HepG2 (cell line): ENCODE measurements around the gene ARHGAP5. TPM values are rescaled to one million over a fixed set of nuclear protein-coding genes. Genes with fewer than 3 reads are reported as not detected.

Source experiments
- DBP ChIP-seq: sonication (generic); formaldehyde crosslinking; IDR thresholded peaks from 2 replicates; pipeline ENCODE4 v1.4.0; 2020; ENCODE audit warnings: missing genetic modification reagents; ENCODE audit errors: not compliant biosample characterization
- FOSL2 ChIP-seq: sonication (generic); formaldehyde crosslinking; IDR thresholded peaks from 2 replicates; pipeline ENCODE4 v1.4.0; 2020; ENCODE audit warnings: missing genetic modification reagents
- GABPA ChIP-seq, 2 experiments: IDR thresholded peaks; 2 replicates each; pipeline ENCODE4 v1.6.1; 2011 to 2016; ENCODE audit warnings: low read depth in 2 of 2, low read length in 1 of 2, missing biosample characterization in 1 of 2, missing genetic modification characterization in 1 of 2
- HDAC1 ChIP-seq: sonication (generic); formaldehyde crosslinking; IDR thresholded peaks from 2 replicates; pipeline ENCODE4 v1.5.1; 2020; ENCODE audit warnings: mild to moderate bottlenecking, missing genetic modification reagents
- LBX2 ChIP-seq: sonication (generic); formaldehyde crosslinking; IDR thresholded peaks from 2 replicates; pipeline ENCODE4 v1.5.0; 2020; ENCODE audit warnings: missing genetic modification reagents, mild to moderate bottlenecking, borderline replicate concordance
- NBN ChIP-seq: fragments of 450-650 bp; conservative IDR thresholded peaks from 2 replicates; pipeline ENCODE4 v1.6.1; 2017
- NFE2 ChIP-seq: sonication (generic); formaldehyde crosslinking; IDR thresholded peaks from 2 replicates; pipeline ENCODE4 v1.4.0; 2020; ENCODE audit warnings: missing genetic modification reagents
- PCBP1 ChIP-seq: fragments of 200-400 bp; formaldehyde crosslinking; IDR thresholded peaks from 2 replicates; pipeline ENCODE4 v1.6.1; 2017; ENCODE audit warnings: mild to moderate bottlenecking, low read depth, low read length, borderline replicate concordance
- RBFOX2 ChIP-seq: fragments of 200-400 bp; formaldehyde crosslinking; IDR thresholded peaks from 2 replicates; pipeline ENCODE4 v1.6.1; 2017; ENCODE audit warnings: low read depth, mild to moderate bottlenecking, low read length
- RXRA ChIP-seq: sonication (generic); formaldehyde crosslinking; IDR thresholded peaks from 2 replicates; pipeline ENCODE4 v1.5.1; 2020; ENCODE audit warnings: missing genetic modification reagents
- SKIL ChIP-seq: sonication (generic); formaldehyde crosslinking; IDR thresholded peaks from 2 replicates; pipeline ENCODE4 v1.8.0; 2022; ENCODE audit warnings: missing genetic modification reagents, mild to moderate bottlenecking, moderate library complexity, borderline replicate concordance
- SMAD1 ChIP-seq: sonication (generic); formaldehyde crosslinking; IDR thresholded peaks from 2 replicates; pipeline ENCODE4 v1.4.0; 2020; ENCODE audit warnings: missing genetic modification reagents, low read depth, mild to moderate bottlenecking, borderline replicate concordance
- ZBTB42 ChIP-seq: sonication (generic); formaldehyde crosslinking; IDR thresholded peaks from 2 replicates; pipeline ENCODE4 v1.5.0; 2020; ENCODE audit warnings: mild to moderate bottlenecking, missing genetic modification reagents
- ZFP36L1 ChIP-seq: sonication (generic); formaldehyde crosslinking; IDR thresholded peaks from 2 replicates; pipeline ENCODE4 v1.8.0; 2022; ENCODE audit warnings: mild to moderate bottlenecking, missing genetic modification reagents, moderate library complexity
- ZNF10 ChIP-seq: sonication (generic); formaldehyde crosslinking; IDR thresholded peaks from 2 replicates; pipeline ENCODE4 v1.4.0; 2020; ENCODE audit warnings: mild to moderate bottlenecking, low read depth, missing genetic modification reagents, borderline replicate concordance
- ZNF180 ChIP-seq: sonication (generic); formaldehyde crosslinking; IDR thresholded peaks from 2 replicates; pipeline ENCODE4 v1.4.0; 2020; ENCODE audit warnings: low read depth, missing genetic modification reagents, borderline replicate concordance
- ZNF253 ChIP-seq: sonication (generic); formaldehyde crosslinking; IDR thresholded peaks from 2 replicates; pipeline ENCODE4 v1.8.0; 2022; ENCODE audit warnings: mild to moderate bottlenecking, missing genetic modification reagents, borderline replicate concordance
- ZNF407 ChIP-seq: sonication (generic); formaldehyde crosslinking; IDR thresholded peaks from one replicate; pipeline ENCODE4 v1.5.1; 2020; ENCODE audit warnings: mild to moderate bottlenecking, missing genetic modification reagents; ENCODE audit errors: not compliant biosample characterization
- polyA plus RNA-seq, 8 experiments: library from polyadenylated mRNA; depleted of rRNA in 3 of 8; stranded (reverse) in 7 of 8; unstranded in 1 of 8; fragments of >200 nt; fragmentation: Illumina TruSeq in 4 of 8; extraction: Trizol in 4 of 8; gene quantifications; 2 replicates each; pipeline versions ENCODE4 v1.2.1 to v1.2.3, GENCODE V29; 2011 to 2016; ENCODE audit warnings: low read depth in 4 of 8, missing spikeins in 1 of 8, mixed read lengths in 1 of 8; ENCODE audit not compliant: insufficient read depth in 1 of 8
- total RNA-seq, 5 experiments: library from RNA; depleted of rRNA; stranded (reverse); fragments of >200 nt; fragmentation: Illumina TruSeq; extraction: Trizol; gene quantifications; 2 replicates each; pipeline ENCODE4 v1.2.3, GENCODE V29; 2016; ENCODE audit warnings: low read depth in 1 of 5

Gene ARHGAP5
- total and polyA plus RNA-seq, 2 of the 13 experiments (the other 11 are each of a cell fraction or from before 2014, with no cell fraction given), result 33.7 to 144 TPM

GRCh38 chr14:32201816-32202490 lies 124.8 kb downstream of the ARHGAP5 start, which contains the start of gene RNU6-7 (continued):
- TF ChIP-seq SKIL (no peak), RBFOX2 (no peak), ZFP36L1 (CRISPR knock-in tag) (no peak), DBP (CRISPR knock-in tag) (peak; percentile 47), ZNF253 (CRISPR knock-in tag) (no peak), GABPA (IDR thresholded peaks at IDR 0.05; ENCODE audit: low read depth, low read length) (no peak), GABPA (CRISPR knock-in tag; IDR thresholded peaks at IDR 0.05; ENCODE audit: low read depth) (no peak), NFE2 (0 out of 2 replicates have a peak, but pooled peaks have one; percentile 21), ZNF407 (CRISPR knock-in tag) (no peak), RXRA (CRISPR knock-in tag) (peak; percentile 33; the same call in 1 of the 2 replicates), HDAC1 (CRISPR knock-in tag) (no peak), ZNF10 (CRISPR knock-in tag) (no peak), NBN (no peak), LBX2 (CRISPR knock-in tag) (peak; percentile 69; the same call in 1 of the 2 replicates), ZNF180 (CRISPR knock-in tag) (no peak), ZBTB42 (CRISPR knock-in tag) (no peak), SMAD1 (CRISPR knock-in tag) (no peak), PCBP1 (no peak), FOSL2 (no peak; the same call in 1 of the 2 replicates)
